Breast epithelium (tissue), 4 donors: ENCODE data around the gene ABCE1. TPM values are rescaled to one million over a fixed set of nuclear protein-coding genes. Genes with fewer than 3 reads are reported as not detected.

Experiments used
- DNase-seq, 2 donors: peaks; one replicate each; pipeline ENCODE4 v3.0.0-alpha.2; 2019; ENCODE audit warnings: low spot score in 2 of 2
- H3K27ac ChIP-seq, 2 donors: fragments of 200-600 bp; sonication (generic) in 1 of 2; one replicate each; pipeline ENCODE4 v1.5.1; 2016 to 2019; ENCODE audit warnings: mild to moderate bottlenecking in 1 of 2
- H3K27me3 ChIP-seq, 2 donors: fragments of 200-600 bp; sonication (generic) in 1 of 2; one replicate each; pipeline versions ENCODE4 v1.5.1 to v1.6.0; 2017 to 2019; ENCODE audit warnings: control low read depth in 1 of 2, mild to moderate bottlenecking in 1 of 2
- H3K36me3 ChIP-seq: fragments of 200-600 bp; one replicate; pipeline ENCODE4 v1.5.1; 2019
- H3K4me1 ChIP-seq, 2 donors: fragments of 200-600 bp; sonication (generic); one replicate each; pipeline ENCODE4 v1.5.1; 2016 to 2019; ENCODE audit warnings: control low read depth in 1 of 2
- H3K4me3 ChIP-seq, 3 donors: fragments of 200-600 bp; sonication (generic); 1 replicate in 2 of 3; 2 replicates in 1 of 3; pipeline ENCODE4 v1.5.1; 2016 to 2019; ENCODE audit warnings: mild to moderate bottlenecking in 3 of 3, moderate library complexity in 2 of 3
- H3K9me3 ChIP-seq, 2 donors: fragments of 200-600 bp; sonication (generic) in 1 of 2; one replicate each; pipeline ENCODE4 v1.5.1; 2016 to 2019; ENCODE audit warnings: control low read depth in 1 of 2
- POLR2A ChIP-seq: fragments of 450-650 bp; IDR thresholded peaks from one replicate; pipeline ENCODE4 v1.6.1; 2016; ENCODE audit warnings: antibody characterized with exemption, mild to moderate bottlenecking, moderate library complexity
- POLR2AphosphoS5 ChIP-seq, 3 donors: sonication (generic); formaldehyde crosslinking; IDR thresholded peaks; one replicate each; pipeline ENCODE4 v1.6.1; 2017; ENCODE audit warnings: antibody characterized with exemption in 3 of 3
- intact Hi-C: fragments of 100-400 bp; cut with DNase I; formaldehyde crosslinking; loops from one replicate; pipeline ENCODE4 v1.15.1; 2023; ENCODE audit warnings: low total_unique reads
- total RNA-seq, 3 donors: library from RNA; depleted of rRNA; stranded (reverse); fragments of >200 nt; gene quantifications; one replicate each; pipeline ENCODE4 v1.1.0, GENCODE V29; 2016
- TF ChIP-seq, protein P1 (sequence below), 3 donors: fragments of 450-650 bp; IDR thresholded peaks; one replicate each; pipeline ENCODE4 v1.5.1; 2016 to 2017; ENCODE audit warnings: antibody characterized with exemption in 3 of 3, mild to moderate bottlenecking in 3 of 3, moderate library complexity in 3 of 3

The ABCE1 gene
- total RNA-seq, 3 donors from 2014 or later: 56.8 to 85.2 (median 78.0) TPM

DNA sequence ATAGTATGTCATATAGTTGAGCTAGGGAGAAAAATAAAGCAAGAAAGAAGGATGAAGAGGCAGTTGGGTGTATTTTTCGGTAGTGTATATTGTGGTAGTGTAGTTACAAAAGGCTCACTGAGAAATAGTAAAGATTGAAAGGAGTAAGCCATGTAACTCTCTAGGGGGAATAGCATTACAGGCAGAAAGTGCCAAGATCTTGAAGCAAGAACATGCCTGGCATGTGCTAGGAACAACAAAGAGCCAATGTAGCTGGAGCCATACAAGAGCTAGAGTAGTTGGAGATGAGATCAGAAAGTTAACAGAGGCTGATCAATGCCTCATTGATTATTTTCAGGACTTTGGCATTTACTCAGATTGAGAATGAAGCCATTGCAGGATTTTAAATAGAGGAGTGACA lies 3.0 kb downstream of the ABCE1 start:
- intact Hi-C loops: no loop called here
- no peaks in the 10 kb centered on the region for H3K36me3 ChIP-seq
- no peaks in the 10 kb centered on the region for H3K9me3 ChIP-seq
- DNase-seq: no peak
- no peaks in the 10 kb centered on the region for H3K27me3 ChIP-seq
- no peak overlapping the region for H3K27ac ChIP-seq
- TF ChIP-seq POLR2A (no peak), POLR2AphosphoS5 (IDR thresholded peaks at IDR 0.05) (no peak)
- TF ChIP-seq, protein P1, sequence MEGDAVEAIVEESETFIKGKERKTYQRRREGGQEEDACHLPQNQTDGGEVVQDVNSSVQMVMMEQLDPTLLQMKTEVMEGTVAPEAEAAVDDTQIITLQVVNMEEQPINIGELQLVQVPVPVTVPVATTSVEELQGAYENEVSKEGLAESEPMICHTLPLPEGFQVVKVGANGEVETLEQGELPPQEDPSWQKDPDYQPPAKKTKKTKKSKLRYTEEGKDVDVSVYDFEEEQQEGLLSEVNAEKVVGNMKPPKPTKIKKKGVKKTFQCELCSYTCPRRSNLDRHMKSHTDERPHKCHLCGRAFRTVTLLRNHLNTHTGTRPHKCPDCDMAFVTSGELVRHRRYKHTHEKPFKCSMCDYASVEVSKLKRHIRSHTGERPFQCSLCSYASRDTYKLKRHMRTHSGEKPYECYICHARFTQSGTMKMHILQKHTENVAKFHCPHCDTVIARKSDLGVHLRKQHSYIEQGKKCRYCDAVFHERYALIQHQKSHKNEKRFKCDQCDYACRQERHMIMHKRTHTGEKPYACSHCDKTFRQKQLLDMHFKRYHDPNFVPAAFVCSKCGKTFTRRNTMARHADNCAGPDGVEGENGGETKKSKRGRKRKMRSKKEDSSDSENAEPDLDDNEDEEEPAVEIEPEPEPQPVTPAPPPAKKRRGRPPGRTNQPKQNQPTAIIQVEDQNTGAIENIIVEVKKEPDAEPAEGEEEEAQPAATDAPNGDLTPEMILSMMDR (IDR thresholded peaks at IDR 0.05): no peak
- no peak overlapping the region for H3K4me3 ChIP-seq
- no peaks in the 10 kb centered on the region for H3K4me1 ChIP-seq

DNA sequence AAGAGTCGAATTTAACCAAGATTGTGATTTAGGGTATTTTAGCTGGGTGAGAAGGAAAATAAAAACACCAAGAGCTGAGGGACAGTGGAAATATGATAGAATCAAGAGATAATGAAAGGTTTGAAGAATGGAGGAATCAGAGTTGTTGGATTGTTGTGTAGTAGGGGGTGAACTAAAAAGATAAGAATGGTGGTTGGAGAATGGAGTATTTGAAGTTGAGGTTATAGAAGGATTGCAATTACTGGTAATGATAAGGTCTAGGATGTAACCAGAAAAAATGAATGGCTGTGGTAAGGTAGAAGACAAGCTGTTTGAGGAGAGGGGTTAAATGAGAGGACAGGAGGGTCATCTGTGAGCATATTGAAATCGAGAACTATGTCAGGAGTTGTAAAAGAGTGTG lies 4.5 kb downstream of the ABCE1 start:
- Histone ChIP-seq H3K27me3 (no peaks in the 10 kb centered on the region), H3K36me3 (no peaks in the 10 kb centered on the region), H3K9me3 (no peaks in the 10 kb centered on the region), H3K27ac (no peak overlapping the region), H3K4me1 (no peaks in the 10 kb centered on the region), H3K4me3 (no peak overlapping the region)
- intact Hi-C loops: no loop called here
- no peak for DNase-seq
- TF ChIP-seq, protein P1 (IDR thresholded peaks at IDR 0.05): no peak
- no peak for TF ChIP-seq POLR2AphosphoS5 (IDR thresholded peaks at IDR 0.05)
- no peak for TF ChIP-seq POLR2A

DNA sequence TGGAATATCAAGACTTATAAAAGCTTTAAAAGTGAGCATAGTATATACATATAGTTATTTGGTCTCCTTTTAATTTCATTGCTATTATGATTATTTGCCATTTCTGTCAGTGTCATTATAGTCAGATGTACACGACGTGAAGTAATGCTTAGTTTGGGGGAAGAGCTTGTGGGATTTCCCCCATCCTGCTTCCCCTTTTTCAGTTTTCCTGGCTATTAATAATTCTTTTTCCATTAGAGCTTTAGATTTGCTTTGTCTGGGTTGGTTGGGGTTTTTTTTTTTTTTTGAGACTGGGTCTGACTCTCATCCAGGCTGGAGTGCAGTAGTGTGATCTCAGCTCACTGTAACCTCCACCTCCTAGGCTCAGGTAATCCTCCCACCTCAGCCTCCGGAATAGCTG lies 5.4 kb downstream of the ABCE1 start:
- H3K4me3 ChIP-seq: no peak overlapping the region
- TF ChIP-seq POLR2AphosphoS5 (IDR thresholded peaks at IDR 0.05): no peak
- TF ChIP-seq POLR2A: no peak
- TF ChIP-seq, protein P1 (IDR thresholded peaks at IDR 0.05): no peak
- H3K27ac ChIP-seq: no peak overlapping the region
- no peaks in the 10 kb centered on the region for H3K36me3 ChIP-seq
- H3K4me1 ChIP-seq: no peaks in the 10 kb centered on the region
- no peaks in the 10 kb centered on the region for H3K27me3 ChIP-seq
- intact Hi-C loops: no loop called here
- DNase-seq: no peak
- no peaks in the 10 kb centered on the region for H3K9me3 ChIP-seq

DNA sequence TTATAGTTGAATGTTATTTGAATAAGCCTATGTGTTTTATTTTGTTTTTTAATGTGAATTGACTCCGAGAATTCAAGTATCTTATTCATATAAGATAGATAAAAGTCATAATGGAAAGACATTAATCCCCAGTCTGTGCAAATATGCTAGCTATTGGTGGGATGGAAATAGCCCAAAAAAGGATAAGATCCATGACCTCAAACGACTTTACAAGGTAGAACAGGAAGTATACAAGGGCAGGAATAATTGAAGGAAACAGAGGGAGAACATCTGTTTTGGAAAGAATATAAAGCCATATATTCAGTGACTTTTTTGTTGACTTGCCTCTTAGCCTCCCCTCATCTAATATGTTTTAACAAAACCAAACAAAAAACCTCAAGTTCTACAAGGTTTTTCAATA lies 9.0 kb downstream of the ABCE1 start:
- no peak for DNase-seq
- no peak overlapping the region for H3K27ac ChIP-seq
- no peak for TF ChIP-seq POLR2AphosphoS5 (IDR thresholded peaks at IDR 0.05)
- no peak for TF ChIP-seq POLR2A
- TF ChIP-seq, protein P1 (IDR thresholded peaks at IDR 0.05): no peak
- no peaks in the 10 kb centered on the region for H3K4me1 ChIP-seq
- intact Hi-C loops: no loop called here
- H3K36me3 ChIP-seq: no peaks in the 10 kb centered on the region
- H3K27me3 ChIP-seq: no peaks in the 10 kb centered on the region
- no peaks in the 10 kb centered on the region for H3K9me3 ChIP-seq
- no peak overlapping the region for H3K4me3 ChIP-seq

DNA sequence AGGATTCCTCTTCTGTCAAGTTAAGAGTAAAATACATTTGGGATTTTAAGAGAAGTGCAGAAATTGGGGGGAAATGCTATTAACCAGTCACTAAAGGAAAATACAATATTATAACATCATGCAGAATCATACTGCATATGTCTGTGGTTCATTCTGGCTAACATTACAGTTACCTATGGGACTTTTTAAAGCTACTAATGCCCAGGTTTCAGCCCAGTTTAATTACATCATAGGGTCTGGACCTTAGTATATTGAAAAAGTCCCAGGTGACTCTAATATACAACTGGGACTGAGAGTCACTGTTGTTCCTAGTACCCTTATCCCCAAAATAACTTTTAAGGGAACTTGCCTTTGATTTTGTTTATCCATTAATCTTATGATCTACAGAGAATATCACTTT lies 10.0 kb downstream of the ABCE1 start:
- no peak overlapping the region for H3K4me3 ChIP-seq
- intact Hi-C loops: no loop called here
- TF ChIP-seq POLR2A (no peak), POLR2AphosphoS5 (IDR thresholded peaks at IDR 0.05) (no peak)
- TF ChIP-seq, protein P1 (IDR thresholded peaks at IDR 0.05): no peak
- no peak for DNase-seq
- no peaks in the 10 kb centered on the region for H3K9me3 ChIP-seq
- H3K36me3 ChIP-seq: no peaks in the 10 kb centered on the region
- no peaks in the 10 kb centered on the region for H3K4me1 ChIP-seq
- H3K27ac ChIP-seq: no peak overlapping the region
- H3K27me3 ChIP-seq: no peaks in the 10 kb centered on the region
